Measurements from ENCODE around the gene NOTO. TPM values are rescaled to one million over a fixed set of nuclear protein-coding genes. Genes with fewer than 3 reads are reported as not detected.

Gene NOTO
- total and polyA plus RNA-seq, 2 donors (not counting 1 experiment from before 2014, with no cell fraction given) = not detected

GRCh38 chr2:73217160-73217559 lies 14.8 kb downstream of the NOTO start:
- Histone ChIP-seq H3K9me3 (ENCODE audit: control insufficient read depth, insufficient read depth, low read depth, low read length) (no peaks in the 10 kb centered on the region), H3K4me2 (ENCODE audit: extremely low read depth, insufficient read depth, low read length) (no peak overlapping the region), H3K36me3 (ENCODE audit: control insufficient read depth, insufficient read depth, low read length) (peaks cover 1% of the 10 kb centered on the region), H3K27me3 (ENCODE audit: control insufficient read depth, insufficient read depth, low read length) (no peaks in the 10 kb centered on the region), H3K27ac (ENCODE audit: insufficient read depth, low read length) (no peak overlapping the region), H4K20me1 (ENCODE audit: control insufficient read depth, extremely low read depth, insufficient read depth, low read length) (no peaks in the 10 kb centered on the region), H3K4me3 (replicated peaks in 1 of 4; ENCODE audit: control extremely low read depth in 1 of 4, insufficient read depth in 1 of 4, low read depth in 3 of 4, low read length in 4 of 4) (no peak overlapping the region), H3K9ac (ENCODE audit: insufficient read depth, low read length) (no peak overlapping the region), H3K4me1 (ENCODE audit: control insufficient read depth, extremely low read depth, insufficient read depth, low read length) (no peaks in the 10 kb centered on the region), H2AFZ (ENCODE audit: low read length) (no peak overlapping the region), H3K79me2 (ENCODE audit: control insufficient read depth, insufficient read depth, low read length) (peaks cover 16% of the 10 kb centered on the region)
- no peak for TF ChIP-seq EZH2 (IDR thresholded peaks at IDR 0.05; ENCODE audit: low read length, missing control alignments)
- TF ChIP-seq CTCF (conservative IDR thresholded peaks at IDR 0.05 in 1 of 2, IDR thresholded peaks at IDR 0.05 in 1 of 2; ENCODE audit: low read depth in 1 of 2, low read length in 2 of 2) = no peak
- no peak for DNase-seq (ENCODE audit: low read depth in 2 of 2)

GRCh38 chr2:73217826-73218225 lies 15.5 kb downstream of the NOTO start:
- TF ChIP-seq EZH2 (IDR thresholded peaks at IDR 0.05; ENCODE audit: low read length, missing control alignments) = no peak
- no peak for TF ChIP-seq CTCF (conservative IDR thresholded peaks at IDR 0.05 in 1 of 2, IDR thresholded peaks at IDR 0.05 in 1 of 2; ENCODE audit: low read depth in 1 of 2, low read length in 2 of 2)
- no peak overlapping the region for H3K9ac ChIP-seq (ENCODE audit: insufficient read depth, low read length)
- no peak for DNase-seq (ENCODE audit: low read depth in 2 of 2)
- H2AFZ ChIP-seq (ENCODE audit: low read length) = no peak overlapping the region
- peaks cover 4% of the 10 kb centered on the region for H3K36me3 ChIP-seq (ENCODE audit: control insufficient read depth, insufficient read depth, low read length)
- H3K4me3 ChIP-seq (replicated peaks in 1 of 4; ENCODE audit: control extremely low read depth in 1 of 4, insufficient read depth in 1 of 4, low read depth in 3 of 4, low read length in 4 of 4) = no peak overlapping the region
- no peaks in the 10 kb centered on the region for H3K27me3 ChIP-seq (ENCODE audit: control insufficient read depth, insufficient read depth, low read length)
- H3K79me2 ChIP-seq (ENCODE audit: control insufficient read depth, insufficient read depth, low read length) = peaks cover 16% of the 10 kb centered on the region
- no peak overlapping the region for H3K27ac ChIP-seq (ENCODE audit: insufficient read depth, low read length)
- H3K9me3 ChIP-seq (ENCODE audit: control insufficient read depth, insufficient read depth, low read depth, low read length) = no peaks in the 10 kb centered on the region
- H3K4me1 ChIP-seq (ENCODE audit: control insufficient read depth, extremely low read depth, insufficient read depth, low read length) = no peaks in the 10 kb centered on the region
- H3K4me2 ChIP-seq (ENCODE audit: extremely low read depth, insufficient read depth, low read length) = no peak overlapping the region
- no peaks in the 10 kb centered on the region for H4K20me1 ChIP-seq (ENCODE audit: control insufficient read depth, extremely low read depth, insufficient read depth, low read length)

- peaks cover 16% of the 10 kb centered on the region for H3K79me2 ChIP-seq (ENCODE audit: control insufficient read depth, insufficient read depth, low read length)
- peak; percentile 8 to 30 for DNase-seq (ENCODE audit: low read depth in 2 of 2)
- no peak overlapping the region for H3K27ac ChIP-seq (ENCODE audit: insufficient read depth, low read length)
- no peaks in the 10 kb centered on the region for H4K20me1 ChIP-seq (ENCODE audit: control insufficient read depth, extremely low read depth, insufficient read depth, low read length)
- peaks cover 4% of the 10 kb centered on the region for H3K36me3 ChIP-seq (ENCODE audit: control insufficient read depth, insufficient read depth, low read length)
- H3K4me1 ChIP-seq (ENCODE audit: control insufficient read depth, extremely low read depth, insufficient read depth, low read length) = no peaks in the 10 kb centered on the region
- H3K9ac ChIP-seq (ENCODE audit: insufficient read depth, low read length) = no peak overlapping the region
- no peaks in the 10 kb centered on the region for H3K9me3 ChIP-seq (ENCODE audit: control insufficient read depth, insufficient read depth, low read depth, low read length)
- no peak overlapping the region for H3K4me3 ChIP-seq (replicated peaks in 1 of 4; ENCODE audit: control extremely low read depth in 1 of 4, insufficient read depth in 1 of 4, low read depth in 3 of 4, low read length in 4 of 4)
- H3K27me3 ChIP-seq (ENCODE audit: control insufficient read depth, insufficient read depth, low read length) = no peaks in the 10 kb centered on the region
- TF ChIP-seq EZH2 (IDR thresholded peaks at IDR 0.05; ENCODE audit: low read length, missing control alignments) = no peak
- TF ChIP-seq CTCF (conservative IDR thresholded peaks at IDR 0.05 in 1 of 2, IDR thresholded peaks at IDR 0.05 in 1 of 2; ENCODE audit: low read depth in 1 of 2, low read length in 2 of 2) = no peak
- no peak overlapping the region for H2AFZ ChIP-seq (ENCODE audit: low read length)
- no peak overlapping the region for H3K4me2 ChIP-seq (ENCODE audit: extremely low read depth, insufficient read depth, low read length)
Observed at GRCh38 chr2:73218298-73218697, 15.9 kb downstream of the NOTO start.

Measured in fibroblast of lung (primary cell).